Urinary bladder (tissue), 4 donors: ENCODE results near the gene IL10. TPM values are rescaled to one million over a fixed set of nuclear protein-coding genes. Genes with fewer than 3 reads are reported as not detected.

Experiments used
- DNase-seq: peaks from one replicate; pipeline ENCODE4 v3.0.0-alpha.2; 2015; ENCODE audit errors: extremely low spot score
- H3K27ac ChIP-seq: one replicate; pipeline ENCODE4 v1.5.1; 2013; ENCODE audit warnings: low read depth, mild to moderate bottlenecking, moderate library complexity
- H3K36me3 ChIP-seq: one replicate; pipeline ENCODE4 v1.6.1; 2013; ENCODE audit warnings: mild to moderate bottlenecking, moderate library complexity; ENCODE audit not compliant: insufficient read depth
- H3K4me1 ChIP-seq: one replicate; pipeline ENCODE4 v1.6.1; 2013; ENCODE audit warnings: mild to moderate bottlenecking, moderate library complexity; ENCODE audit not compliant: insufficient read depth
- H3K4me3 ChIP-seq: one replicate; pipeline ENCODE4 v1.5.1; 2013; ENCODE audit warnings: low read depth, low read length
- WGBS: extraction: QIAGEN DNeasy Blood & Tissue Kit; methylation state at CpG from one replicate; pipeline ENCODE4 v1.1.7; 2013; 5-methylcytosine and 5-hydroxymethylcytosine counted together
- polyA plus RNA-seq: library from polyadenylated mRNA; stranded (reverse); fragments of 200-250 nt; gene quantifications from one replicate; pipeline ENCODE4 v1.2.3, GENCODE V29; 2013
- total RNA-seq: library from RNA; depleted of rRNA; stranded (reverse); fragments of >200 nt; gene quantifications from one replicate; pipeline ENCODE4 v1.2.3, GENCODE V29; 2014
- donor health status: healthy with polysubstance abuse.
- donor health status: healthy.

Gene IL10
- total and polyA plus RNA-seq, 2 donors: 2.2 to 2.8 TPM

GRCh38 chr1:206744683-206745082, 27.6 kb downstream of the IL10 start:
- Histone ChIP-seq H3K36me3 (no peaks in the 10 kb centered on the region), H3K4me1 (no peaks in the 10 kb centered on the region), H3K27ac (no peak overlapping the region), H3K4me3 (no peak overlapping the region)
- 54% methylated on average over 4 of the region's 4 CpGs for WGBS
- no peak for DNase-seq

DNA sequence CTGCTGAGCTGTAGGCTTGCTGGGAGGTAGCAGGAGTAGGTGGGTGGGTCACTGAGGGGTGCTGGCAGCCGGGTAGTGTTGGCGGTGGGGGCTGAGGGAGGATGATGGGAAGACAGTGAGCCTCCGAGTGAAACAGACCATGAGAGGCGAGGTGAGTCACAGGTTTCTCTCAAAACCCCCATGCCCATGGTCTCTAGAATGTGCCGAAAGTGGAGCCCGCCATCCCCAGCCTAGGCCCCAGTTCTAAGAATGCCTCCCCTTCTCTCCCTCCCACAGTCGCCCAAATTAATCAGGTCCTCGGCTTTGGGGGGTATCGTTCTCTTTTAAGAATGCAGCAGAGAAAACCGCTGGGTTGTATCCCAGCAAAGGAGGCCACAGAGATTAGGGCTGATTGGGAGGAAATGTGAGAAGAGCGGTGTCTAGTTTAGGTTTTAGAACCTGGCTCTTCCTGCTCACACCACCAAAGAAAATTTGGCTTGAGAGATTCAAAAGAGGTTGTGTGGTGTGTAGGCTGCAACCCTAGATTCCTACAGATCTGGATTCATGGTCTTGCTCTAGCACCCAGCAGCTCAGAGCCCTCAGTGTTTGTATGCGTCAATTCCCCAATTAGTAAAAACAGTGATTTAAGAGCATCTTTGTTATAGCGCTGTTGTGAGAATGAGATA, 29.4 kb downstream of the IL10 start:
- 64% methylated on average over 13 of the region's 13 CpGs for WGBS
- H3K4me3 ChIP-seq: no peak overlapping the region
- no peaks in the 10 kb centered on the region for H3K4me1 ChIP-seq
- H3K27ac ChIP-seq: no peak overlapping the region
- H3K36me3 ChIP-seq: no peaks in the 10 kb centered on the region
- no peak for DNase-seq

GRCh38 chr1:206741142-206741701, 31.1 kb downstream of the IL10 start:
- 88% methylated on average over 6 of the region's 6 CpGs for WGBS
- no peak overlapping the region for H3K27ac ChIP-seq
- H3K4me1 ChIP-seq: no peaks in the 10 kb centered on the region
- no peak for DNase-seq
- H3K36me3 ChIP-seq: no peaks in the 10 kb centered on the region
- no peak overlapping the region for H3K4me3 ChIP-seq

GRCh38 chr1:206739411-206740076, 32.8 kb downstream of the IL10 start:
- H3K27ac ChIP-seq: no peak overlapping the region
- H3K4me1 ChIP-seq: no peaks in the 10 kb centered on the region
- no peaks in the 10 kb centered on the region for H3K36me3 ChIP-seq
- DNase-seq: no peak
- WGBS: 29% methylated on average over 5 of the region's 5 CpGs
- no peak overlapping the region for H3K4me3 ChIP-seq

DNA sequence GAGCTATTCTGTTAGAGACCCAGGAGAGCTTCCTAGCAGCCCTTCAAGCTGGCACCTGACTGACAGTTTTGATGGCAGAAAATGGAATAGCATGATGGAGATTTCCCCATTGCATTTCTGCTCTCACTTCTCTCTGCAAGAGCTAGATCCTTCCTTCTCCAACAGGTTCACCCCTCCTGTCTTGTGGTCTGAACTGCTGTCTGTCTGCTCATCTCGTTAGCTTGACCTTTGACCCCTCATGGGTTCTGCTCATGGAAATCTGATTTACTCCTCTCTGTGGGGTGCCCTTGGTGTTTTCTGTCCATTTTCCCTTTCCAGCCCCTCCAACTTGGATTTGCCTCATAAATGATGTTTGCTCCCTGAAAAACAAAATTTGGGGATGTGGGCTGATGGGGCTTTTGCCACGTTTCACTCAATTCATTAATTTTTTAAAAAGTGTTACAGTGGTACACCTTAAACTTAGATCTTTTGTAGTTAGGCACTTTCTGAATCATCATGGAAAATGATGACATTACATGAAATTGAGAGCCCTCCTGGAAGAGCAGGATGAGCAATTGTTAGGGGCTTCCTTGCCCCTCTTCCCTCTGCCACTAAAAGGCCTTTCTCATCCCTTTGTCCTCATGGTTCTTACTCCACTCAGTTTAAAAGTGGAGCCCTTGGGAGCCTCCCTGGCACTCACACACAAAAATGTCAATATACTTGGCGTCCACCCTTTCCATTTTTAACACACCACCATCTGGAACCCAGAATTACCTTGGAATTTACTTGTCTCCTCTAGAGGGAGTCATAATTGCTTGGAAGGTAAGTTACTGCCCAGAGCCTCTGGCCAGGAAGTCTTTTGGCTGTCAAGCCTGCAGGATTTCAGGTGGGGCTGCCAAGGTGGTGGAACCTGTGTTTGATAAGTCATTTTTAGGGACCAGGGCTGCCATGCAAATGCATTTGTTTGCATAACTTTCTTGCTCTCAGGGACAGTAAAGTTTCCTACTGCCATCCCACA, 33.6 kb downstream of the IL10 start:
- WGBS: 62% methylated on average over 3 of the region's 3 CpGs
- H3K27ac ChIP-seq: no peak overlapping the region
- H3K4me3 ChIP-seq: no peak overlapping the region
- DNase-seq: no peak
- no peaks in the 10 kb centered on the region for H3K36me3 ChIP-seq
- H3K4me1 ChIP-seq: no peaks in the 10 kb centered on the region

DNA sequence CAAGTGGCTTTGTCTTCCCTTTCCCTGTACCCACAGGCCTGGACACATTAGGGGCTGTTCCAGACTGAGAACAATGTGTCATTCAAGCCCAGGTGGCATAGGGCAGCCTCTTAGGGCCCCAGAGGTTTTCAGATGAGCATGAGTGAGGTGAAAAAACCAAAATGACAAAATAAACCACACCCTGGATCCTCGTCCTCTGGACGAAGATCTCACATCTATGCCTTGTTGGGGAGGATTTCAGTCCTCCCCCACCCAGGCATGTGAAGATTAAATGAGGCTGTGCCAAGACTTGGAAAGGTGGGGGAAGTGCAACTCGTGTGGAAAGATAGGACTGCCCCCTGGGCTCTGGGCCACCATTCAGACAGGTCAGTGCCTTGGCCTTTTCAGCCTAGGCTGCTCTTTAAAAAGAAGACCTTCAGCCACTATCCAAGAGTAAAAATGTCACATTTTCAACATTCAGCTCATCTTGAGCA, 34.5 kb downstream of the IL10 start:
- no peaks in the 10 kb centered on the region for H3K4me1 ChIP-seq
- H3K36me3 ChIP-seq: no peaks in the 10 kb centered on the region
- no peak overlapping the region for H3K4me3 ChIP-seq
- no peak overlapping the region for H3K27ac ChIP-seq
- DNase-seq: no peak
- whole genome bisulfite sequencing: 31% methylated on average over 3 of the region's 3 CpGs

DNA sequence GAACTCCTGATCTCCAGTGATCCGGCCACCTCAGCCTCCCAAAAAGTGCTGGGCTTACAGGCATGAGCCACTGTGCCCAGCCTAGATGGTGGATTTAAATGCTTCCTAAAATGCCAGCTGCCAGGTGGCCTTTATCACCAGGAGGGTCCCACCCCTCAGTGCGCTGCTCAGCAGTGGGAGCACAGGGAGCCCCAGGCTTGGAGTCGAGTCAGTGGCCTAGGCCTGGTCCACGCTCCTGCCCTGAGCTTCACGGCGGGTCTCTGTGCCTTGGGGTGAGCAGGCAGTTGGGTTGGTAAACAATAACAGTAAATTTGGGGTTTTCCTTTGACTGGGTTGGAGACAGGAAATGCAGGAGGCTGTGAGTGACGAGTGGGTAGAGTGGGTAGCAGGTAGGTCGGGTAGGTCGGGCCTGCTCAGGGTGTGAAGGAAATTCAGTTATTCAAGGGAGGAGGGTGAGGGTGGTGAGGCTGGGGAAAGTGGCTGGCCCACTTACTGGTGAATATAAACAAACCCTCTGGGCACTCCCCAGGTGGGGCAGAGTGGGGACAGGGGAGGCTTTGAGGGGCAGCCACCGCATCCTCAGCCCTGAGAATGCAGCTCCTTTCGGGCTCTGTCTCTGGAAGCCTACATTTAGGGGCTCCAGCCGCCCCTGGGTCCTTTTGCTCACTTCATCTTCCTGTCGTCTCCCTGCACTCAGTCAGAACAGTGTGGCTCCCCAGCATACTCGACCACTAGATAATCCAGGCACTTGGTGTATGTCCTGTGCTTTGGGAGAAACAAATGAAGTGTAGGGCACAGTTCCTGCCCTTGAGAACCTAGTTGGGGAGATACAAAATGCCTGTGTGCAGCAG, 35.2 kb downstream of the IL10 start:
- no peaks in the 10 kb centered on the region for H3K4me1 ChIP-seq
- no peak for DNase-seq
- H3K4me3 ChIP-seq: no peak overlapping the region
- no peak overlapping the region for H3K27ac ChIP-seq
- 81% methylated on average over 14 of the region's 14 CpGs for WGBS
- H3K36me3 ChIP-seq: no peaks in the 10 kb centered on the region

DNA sequence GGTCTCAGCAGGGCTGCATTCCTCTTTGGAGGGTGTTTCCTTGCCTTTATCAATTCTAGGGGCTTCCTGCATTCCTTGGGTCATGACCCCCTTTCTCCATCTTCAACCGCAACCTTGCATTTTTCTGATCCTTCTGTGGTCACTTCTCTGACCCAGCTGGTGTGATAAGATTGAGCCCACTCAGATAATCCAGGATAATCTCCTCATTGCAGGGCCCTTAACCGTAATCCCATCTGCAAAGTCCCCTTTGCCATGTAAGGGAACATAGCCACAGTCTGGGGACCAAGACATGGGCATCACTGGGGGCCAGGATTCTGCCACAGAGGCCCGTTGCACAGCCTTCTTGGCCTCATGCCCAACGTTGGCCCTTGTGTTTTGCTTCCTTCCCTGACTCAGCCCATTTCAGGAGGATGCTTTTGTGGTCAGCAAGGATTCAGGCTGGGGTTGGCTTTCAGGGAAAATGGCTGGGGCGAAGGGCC, 36.7 kb downstream of the IL10 start:
- Histone ChIP-seq H3K36me3 (no peaks in the 10 kb centered on the region), H3K4me3 (no peak overlapping the region), H3K4me1 (no peaks in the 10 kb centered on the region), H3K27ac (no peak overlapping the region)
- 66% methylated on average over 5 of the region's 5 CpGs for WGBS
- DNase-seq: no peak

- Histone ChIP-seq H3K4me3 (no peak overlapping the region), H3K36me3 (no peaks in the 10 kb centered on the region), H3K4me1 (no peaks in the 10 kb centered on the region), H3K27ac (no peak overlapping the region)
- no peak for DNase-seq
- 74% methylated on average over 9 of the region's 9 CpGs for WGBS
These were observed 37.7 kb downstream of the IL10 start for GRCh38 chr1:206734499-206735142.

- Histone ChIP-seq H3K36me3 (no peaks in the 10 kb centered on the region), H3K27ac (no peak overlapping the region), H3K4me1 (no peaks in the 10 kb centered on the region), H3K4me3 (no peak overlapping the region)
- WGBS: 90% methylated on average over 11 of the region's 11 CpGs
- DNase-seq: no peak
These were observed 39.3 kb downstream of the IL10 start for GRCh38 chr1:206732992-206733391.

- Histone ChIP-seq H3K4me1 (no peaks in the 10 kb centered on the region), H3K36me3 (no peaks in the 10 kb centered on the region), H3K27ac (no peak overlapping the region), H3K4me3 (no peak overlapping the region)
- DNase-seq: no peak
- 89% methylated on average over 11 of the region's 11 CpGs for WGBS
These were observed 39.8 kb downstream of the IL10 start for GRCh38 chr1:206732508-206732907.

DNA sequence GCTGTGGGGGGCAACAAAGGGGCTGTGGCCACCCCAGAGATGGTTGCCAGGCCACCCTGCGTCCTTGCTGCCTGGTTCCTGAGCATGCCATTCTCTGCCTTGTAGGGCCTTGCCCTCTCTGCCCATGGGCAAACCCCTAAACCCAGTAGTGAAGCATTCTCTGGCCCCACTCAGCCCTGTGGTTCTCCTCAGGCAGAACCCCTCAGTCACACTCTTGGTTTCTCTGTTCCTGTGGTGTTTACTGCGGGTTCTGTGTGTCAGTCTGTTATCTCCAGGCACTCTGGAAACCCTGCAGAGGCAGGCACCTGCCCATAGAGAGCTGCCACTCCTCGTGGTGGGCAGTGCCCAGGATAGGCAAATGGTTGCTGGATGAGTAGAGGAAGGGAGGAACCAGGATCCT, 42.8 kb downstream of the IL10 start:
- DNase-seq: no peak
- H3K4me3 ChIP-seq: no peak overlapping the region
- H3K4me1 ChIP-seq: no peaks in the 10 kb centered on the region
- no peak overlapping the region for H3K27ac ChIP-seq
- 95% methylated on average over 3 of the region's 3 CpGs for WGBS
- H3K36me3 ChIP-seq: no peaks in the 10 kb centered on the region
